ENCODE results near the gene SPDEF.

SPDEF gene

GRCh38 chr6:34512738-34513115 is 43.4 kb downstream of the SPDEF start:
- peak; percentile 7 for DNase-seq

DNA sequence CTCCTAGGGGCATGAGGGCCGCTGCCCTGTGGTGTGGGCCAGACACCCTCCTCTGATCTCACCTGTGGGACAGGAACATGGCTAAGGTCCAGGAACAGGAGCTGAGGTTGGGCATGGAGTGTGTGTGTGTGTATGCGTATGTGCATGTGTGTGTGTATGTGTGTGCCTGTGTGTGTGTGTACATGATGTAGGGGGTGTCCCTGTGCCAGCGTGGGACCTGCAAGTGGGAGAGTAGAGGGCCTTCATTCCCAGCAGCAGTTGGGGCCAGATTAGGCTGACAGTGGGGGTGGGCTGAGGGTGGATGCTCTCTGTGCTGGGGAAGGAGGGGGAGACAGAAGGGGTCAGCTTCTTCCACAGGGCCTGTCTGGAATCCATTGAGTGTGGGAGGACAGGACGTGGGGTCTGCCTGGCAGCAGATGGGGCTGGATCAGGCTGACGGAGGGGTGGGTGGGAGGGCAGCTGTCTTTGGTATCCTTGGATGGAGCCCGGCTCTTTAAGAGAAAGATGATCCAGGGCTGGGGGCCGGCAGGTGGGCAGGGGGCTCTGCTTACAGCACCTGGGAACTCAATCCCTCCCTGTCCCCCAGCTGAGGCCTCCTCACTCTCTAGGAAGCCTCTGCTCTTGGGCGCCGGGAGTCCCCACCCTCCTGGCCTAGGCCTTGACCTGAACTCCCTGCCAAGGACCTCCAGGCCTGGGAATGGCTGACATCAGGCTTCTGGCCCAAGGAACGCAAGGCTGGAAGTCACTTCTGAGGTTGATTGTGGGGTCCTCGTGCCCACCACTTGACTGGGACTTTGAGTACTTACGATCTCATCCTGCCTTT is 44.0 kb downstream of the SPDEF start:
- peak; percentile 6 for DNase-seq

GRCh38 chr6:34511214-34511914 is 44.8 kb downstream of the SPDEF start:
- no peak for DNase-seq

GRCh38 chr6:34510299-34510698 is 45.8 kb downstream of the SPDEF start:
- DNase-seq: peak; percentile 5

DNA sequence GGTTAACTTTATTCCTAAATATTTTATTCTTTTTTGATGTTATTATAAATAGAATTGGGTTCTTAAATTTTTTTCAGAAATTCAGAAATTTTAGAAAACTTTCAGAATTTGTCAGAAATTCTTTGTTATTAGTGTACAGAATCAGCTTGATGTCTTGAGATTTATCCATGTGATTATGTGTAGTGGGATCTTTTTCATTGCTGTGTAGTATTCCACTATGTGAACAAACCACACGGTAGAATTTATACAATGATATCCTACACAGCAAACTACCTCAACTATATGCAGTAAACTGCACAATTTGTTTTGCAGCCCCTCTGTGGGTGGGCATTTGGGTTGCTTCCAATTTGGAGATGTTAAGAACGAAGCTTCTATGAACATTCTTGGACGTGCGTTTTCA is 46.3 kb downstream of the SPDEF start:
- DNase-seq: no peak

DNA sequence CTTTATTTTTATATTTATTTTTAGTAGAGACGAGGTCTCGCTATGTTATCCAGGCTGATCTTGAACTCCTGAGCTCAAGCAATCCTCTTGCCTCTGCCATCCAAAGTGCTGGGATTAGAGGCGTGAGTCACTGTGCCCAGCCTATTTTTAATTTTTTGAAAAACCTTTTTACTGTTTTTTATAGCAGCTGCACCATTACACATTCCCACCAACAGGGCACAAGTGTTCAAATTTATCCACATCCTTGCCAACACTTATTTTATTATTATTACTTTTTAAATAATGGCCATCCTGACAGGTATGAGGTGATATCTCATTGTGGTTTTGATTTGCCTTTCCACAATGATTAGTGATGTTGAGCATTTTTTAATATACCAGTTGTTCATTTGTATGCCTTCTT is 47.7 kb downstream of the SPDEF start:
- no peak for DNase-seq

DNA sequence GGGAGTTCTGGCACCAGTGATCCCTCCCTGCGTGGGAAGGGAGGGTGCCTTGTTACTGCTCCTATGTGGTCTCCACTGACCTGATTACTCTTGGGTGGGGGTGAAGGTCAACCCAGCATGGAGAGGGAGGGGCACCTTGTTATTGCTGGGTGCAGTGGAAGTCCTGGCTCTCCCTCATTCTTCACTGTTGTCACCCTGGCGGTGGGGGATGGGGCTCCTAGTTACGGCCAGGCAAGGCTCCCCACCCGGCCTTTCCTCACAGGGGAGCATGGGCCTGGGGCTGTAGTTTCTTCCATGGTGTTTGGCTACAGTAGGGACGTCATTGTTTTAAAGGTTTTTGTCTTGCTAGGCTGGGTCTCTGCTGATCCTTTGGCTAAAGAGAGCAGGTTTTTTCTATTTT is 49.4 kb downstream of the SPDEF start:
- no peak for DNase-seq

DNA sequence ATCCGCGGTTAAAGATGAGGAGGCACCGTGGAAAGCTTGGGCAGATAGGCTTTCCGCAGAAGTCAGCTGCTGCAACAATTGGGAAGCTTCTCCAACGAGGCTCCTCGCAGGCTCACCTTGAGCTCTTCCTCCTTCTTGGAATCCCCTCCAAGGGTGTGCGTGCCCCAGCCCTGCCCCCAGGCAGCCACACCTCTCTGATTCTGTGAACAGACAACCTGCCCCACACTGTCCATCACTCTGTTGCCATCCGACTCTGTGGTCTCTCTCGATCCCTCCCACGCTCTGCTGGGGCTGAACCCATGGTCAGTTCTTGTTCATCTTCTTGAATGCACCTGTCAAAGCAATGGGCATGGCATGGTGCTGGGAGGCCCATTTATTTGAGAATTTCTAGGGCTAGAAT is 58.7 kb downstream of the SPDEF start:
- DNase-seq: no peak

- DNase-seq: no peak
Measured at GRCh38 chr6:34496103-34496685, 59.9 kb downstream of the SPDEF start.

GRCh38 chr6:34494973-34495372 is 61.2 kb downstream of the SPDEF start:
- DNase-seq: no peak

DNA sequence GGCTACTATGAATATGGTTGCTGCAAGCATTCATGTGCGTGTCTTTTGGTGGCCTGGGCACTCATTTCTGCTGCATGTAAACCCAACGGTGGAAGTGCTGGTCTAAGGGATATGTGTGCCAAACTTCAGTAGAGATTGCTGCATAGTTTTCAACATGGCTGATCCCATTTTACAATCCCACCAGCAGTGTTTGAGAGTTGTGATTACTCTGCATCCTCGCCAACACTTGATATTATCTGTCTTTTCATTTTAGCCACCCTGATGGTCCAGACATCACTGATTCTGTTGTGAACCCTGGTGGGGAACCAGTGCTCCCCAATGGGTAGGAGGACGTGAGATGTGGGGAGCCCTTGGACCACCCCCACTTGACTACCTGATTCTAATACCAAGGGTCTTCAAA is 62.8 kb downstream of the SPDEF start:
- DNase-seq: no peak

DNA sequence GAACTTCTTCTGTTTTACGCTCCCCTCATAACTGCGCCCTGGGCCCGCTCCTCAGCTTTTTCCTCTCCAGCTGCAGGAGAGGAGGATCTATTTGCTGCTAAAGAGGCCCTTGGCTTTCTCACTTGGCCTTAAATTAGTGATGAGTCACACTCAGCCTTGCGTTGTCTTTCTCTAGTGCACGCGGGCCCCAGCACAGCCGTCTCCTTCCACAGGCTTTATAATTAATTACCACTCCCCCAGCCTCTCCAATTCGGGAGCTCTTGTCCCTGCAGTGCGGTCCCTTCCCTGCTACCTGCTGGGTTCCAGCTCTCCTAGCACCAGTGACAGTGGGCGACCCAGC is 65.1 kb downstream of the SPDEF start:
- DNase-seq: peak; percentile 66

DNA sequence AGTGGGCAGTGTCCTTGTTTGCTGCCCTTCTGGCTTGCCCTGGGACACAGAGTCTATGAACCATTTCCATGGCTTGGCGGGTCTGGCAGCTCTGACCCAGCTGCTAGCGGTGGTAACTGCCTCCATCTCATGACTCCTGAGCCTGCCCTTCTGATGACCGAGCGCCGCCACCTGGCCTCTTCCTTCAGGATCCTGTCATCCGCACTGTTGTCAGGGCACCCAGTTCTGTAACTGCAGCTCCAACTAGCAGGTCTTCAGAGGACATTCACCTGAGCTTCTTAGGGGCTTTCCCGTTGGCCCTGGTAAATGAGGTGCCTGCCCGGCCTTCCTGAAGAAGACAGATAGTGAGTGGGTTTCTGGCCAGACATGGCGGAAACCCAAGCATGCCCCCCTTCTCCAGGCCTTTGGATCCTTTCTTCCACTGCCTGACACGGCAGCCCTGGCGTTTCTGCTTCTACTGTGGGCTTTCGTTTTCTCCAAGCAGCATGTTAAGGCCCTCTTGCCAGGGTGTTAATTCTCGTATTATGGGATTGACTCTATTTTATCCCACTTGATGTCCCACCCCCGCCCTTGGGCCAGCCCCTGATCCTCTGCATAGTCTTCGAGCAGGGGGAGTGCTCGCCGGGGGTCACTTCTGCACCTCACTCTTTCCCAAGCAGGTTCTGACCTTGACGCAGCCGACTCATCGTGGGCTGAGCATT is 65.6 kb downstream of the SPDEF start:
- DNase-seq: no peak

- DNase-seq: no peak
Measured at GRCh38 chr6:34489207-34489805, 66.8 kb downstream of the SPDEF start.
